Esophagus squamous epithelium (tissue), 5 donors: ENCODE measurements around the gene ZFP36. TPM values are rescaled to one million over a fixed set of nuclear protein-coding genes. Genes with fewer than 3 reads are reported as not detected.
A peak's percentile ranks its signal among the peaks of the same experiment; 100 is the strongest.

Source experiments
- DNase-seq: peaks from one replicate; lab custom pipeline; 2025; lab: John Stamatoyannopoulos, UW
- H3K27ac ChIP-seq, 4 donors: fragments of 200-600 bp; sonication (generic); one replicate each; pipeline ENCODE4 v1.5.1; 2016 to 2019; ENCODE audit warnings: mild to moderate bottlenecking in 1 of 4
- H3K27me3 ChIP-seq, 4 donors: fragments of 200-600 bp; sonication (generic); 1 replicate in 3 of 4; 2 replicates in 1 of 4; pipeline versions ENCODE4 v1.5.1 to v1.6.0; 2017 to 2021; ENCODE audit warnings: antibody characterized with exemption in 1 of 4
- H3K36me3 ChIP-seq, 3 donors: fragments of 200-600 bp; sonication (generic); one replicate each; pipeline ENCODE4 v1.5.1; 2016 to 2019
- H3K4me1 ChIP-seq, 3 donors: fragments of 200-600 bp; sonication (generic); one replicate each; pipeline ENCODE4 v1.5.1; 2017 to 2019
- H3K4me3 ChIP-seq, 4 donors: fragments of 200-600 bp; sonication (generic); 1 replicate in 3 of 4; 2 replicates in 1 of 4; pipeline ENCODE4 v1.5.1; 2016 to 2019; ENCODE audit warnings: mild to moderate bottlenecking in 2 of 4, moderate library complexity in 1 of 4
- H3K9me3 ChIP-seq, 3 donors: fragments of 200-600 bp; sonication (generic); one replicate each; pipeline ENCODE4 v1.5.1; 2016 to 2019
- CTCF ChIP-seq, 6 experiments: fragments of 450-650 bp in 4 of 6; fragments of 200-600 bp in 2 of 6; sonication (generic) in 2 of 6; IDR thresholded peaks; one replicate each; pipeline ENCODE4 v1.5.1; 2016 to 2019; ENCODE audit warnings: antibody characterized with exemption in 6 of 6, mild to moderate bottlenecking in 4 of 6, moderate library complexity in 4 of 6
- POLR2A ChIP-seq, 4 donors: fragments of 450-650 bp; IDR thresholded peaks; one replicate each; pipeline ENCODE4 v1.6.1; 2017; ENCODE audit warnings: antibody characterized with exemption in 4 of 4, mild to moderate bottlenecking in 4 of 4, moderate library complexity in 3 of 4
- WGBS, 2 donors: methylation state at CpG; one replicate each; pipeline ENCODE4 v1.1.5; 2018; 5-methylcytosine and 5-hydroxymethylcytosine counted together
- intact Hi-C: fragments of 100-400 bp; cut with DNase I; formaldehyde crosslinking; loops from one replicate; pipeline ENCODE4 v1.15.0; 2022
- total RNA-seq, 4 donors: library from RNA; depleted of rRNA; stranded (reverse); fragments of >200 nt; gene quantifications; one replicate each; pipeline ENCODE4 v1.1.0, GENCODE V29; 2016
- donor health status: DM: yes; HTN: yes; CAD: no.

The ZFP36 gene
- total RNA-seq, 4 donors from 2014 or later: 72.1 to 230 (median 121) TPM

DNA sequence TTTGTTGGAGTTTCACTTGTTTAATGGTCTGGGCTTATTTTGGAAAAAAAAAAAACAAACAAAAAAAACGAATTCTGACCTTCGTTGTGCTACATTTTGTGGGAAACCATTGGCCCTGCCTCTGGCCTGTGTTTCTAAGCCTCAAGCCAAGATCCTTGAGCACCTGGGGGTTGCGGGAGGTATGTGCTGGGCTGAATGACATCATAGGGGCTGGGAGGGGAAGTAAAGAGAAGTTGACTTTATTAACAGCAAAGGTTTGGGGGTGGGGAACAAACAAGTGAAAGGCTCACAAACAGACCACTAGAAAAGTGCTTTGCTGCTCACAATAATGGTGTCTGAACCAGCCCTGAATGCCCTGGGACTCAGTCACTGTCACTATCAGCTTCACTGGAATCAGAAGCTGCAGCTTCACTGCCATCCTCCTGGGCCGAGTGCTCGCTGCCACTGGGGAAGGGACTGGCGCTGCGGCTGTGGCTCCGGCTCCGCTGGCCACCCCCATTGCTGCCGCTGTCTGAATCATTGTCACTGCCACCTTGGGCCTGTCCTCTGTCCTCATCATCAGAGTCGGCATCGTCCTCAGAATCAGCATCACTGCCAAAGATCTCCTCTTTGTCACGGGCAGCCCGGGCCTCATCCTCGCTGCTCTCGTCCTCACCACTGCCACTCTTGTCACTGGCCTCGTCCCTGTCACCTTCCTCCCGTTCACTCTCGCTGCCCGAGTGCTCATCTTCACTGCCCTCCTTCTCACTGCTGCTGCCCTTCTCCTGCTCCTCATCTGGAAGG, 20.8 kb upstream of the ZFP36 start:
- Histone ChIP-seq H3K9me3 (no peaks in the 10 kb centered on the region), H3K36me3 (peaks cover 29 to 90% (median 40%) of the 10 kb centered on the region in 3 donors), H3K4me1 (peaks cover 9 to 19% (median 10%) of the 10 kb centered on the region in 3 donors), H3K27ac (no peak overlapping the region), H3K27me3 (no peaks in the 10 kb centered on the region), H3K4me3 (no peak overlapping the region)
- intact Hi-C loops: no loop called here
- DNase-seq: no peak
- TF ChIP-seq CTCF (IDR thresholded peaks at IDR 0.05) (no peak), POLR2A (IDR thresholded peaks at IDR 0.05) (no peak)
- 80 to 82% methylated on average over 16 to 19 of the region's 20 CpGs for WGBS, 2 donors

GRCh38 chr19:39386557-39386956, 20.1 kb upstream of the ZFP36 start:
- Histone ChIP-seq H3K9me3 (no peaks in the 10 kb centered on the region), H3K27ac (no peak overlapping the region), H3K36me3 (peaks cover 22 to 83% (median 35%) of the 10 kb centered on the region in 3 donors), H3K4me3 (no peak overlapping the region), H3K27me3 (no peaks in the 10 kb centered on the region), H3K4me1 (peaks cover 9 to 22% (median 10%) of the 10 kb centered on the region in 3 donors)
- no peak for DNase-seq
- TF ChIP-seq CTCF (IDR thresholded peaks at IDR 0.05): no peak
- TF ChIP-seq POLR2A (IDR thresholded peaks at IDR 0.05): no peak
- 71 to 86% methylated on average over 1 to 7 of the region's 7 CpGs for WGBS, 2 donors
- intact Hi-C loops: no loop called here

GRCh38 chr19:39388657-39389056, 18.0 kb upstream of the ZFP36 start:
- H3K27ac ChIP-seq: peak overlapping the region in 1 of 4 donors; percentile 99
- WGBS, 2 donors: 70 to 82% methylated on average over 5 of the region's 5 CpGs
- H3K4me1 ChIP-seq: peaks cover 17 to 40% (median 21%) of the 10 kb centered on the region in 3 donors
- no peak overlapping the region for H3K4me3 ChIP-seq
- intact Hi-C loops: no loop called here
- H3K27me3 ChIP-seq: no peaks in the 10 kb centered on the region
- H3K36me3 ChIP-seq: peaks cover 8 to 72% (median 23%) of the 10 kb centered on the region in 3 donors
- no peak for DNase-seq
- H3K9me3 ChIP-seq: no peaks in the 10 kb centered on the region
- no peak for TF ChIP-seq CTCF (IDR thresholded peaks at IDR 0.05)
- TF ChIP-seq POLR2A (IDR thresholded peaks at IDR 0.05): no peak

DNA sequence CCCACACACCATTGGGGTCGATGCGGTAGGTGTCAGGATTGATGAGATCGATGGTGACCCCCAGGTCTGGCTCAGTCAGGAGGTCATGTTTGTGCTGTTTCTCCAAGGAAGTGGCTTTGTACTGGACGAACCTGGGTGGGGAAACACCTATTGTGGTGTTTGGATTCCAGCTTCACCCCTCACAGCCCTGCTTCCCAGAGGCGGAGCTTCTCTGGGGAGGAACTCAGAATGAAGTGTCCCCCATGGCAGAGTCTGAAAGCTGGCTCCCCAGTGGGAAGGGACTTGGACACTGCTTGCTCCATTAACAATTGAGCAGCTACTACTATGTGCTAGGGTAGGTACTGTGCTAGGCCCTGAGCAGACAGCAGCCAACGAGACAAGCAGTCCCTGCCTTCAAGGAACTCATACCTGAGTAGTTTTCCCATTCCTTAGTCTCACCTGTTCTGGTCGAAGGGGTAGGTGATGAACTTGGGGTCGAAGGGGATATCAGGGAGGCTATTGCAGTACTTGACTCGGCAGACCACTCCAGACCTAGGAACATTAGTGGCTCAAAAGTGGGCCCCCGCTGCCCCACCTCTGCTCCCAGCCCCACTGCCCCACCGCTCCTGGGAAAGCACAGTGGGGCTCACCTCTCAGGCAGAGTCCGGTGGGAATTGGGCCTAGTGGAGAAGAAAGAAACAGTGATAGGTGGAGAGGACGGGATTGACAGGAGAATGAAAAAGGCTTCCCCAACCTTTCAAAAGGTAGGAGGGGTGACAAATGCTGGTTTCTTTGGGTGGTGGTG, 16.8 kb upstream of the ZFP36 start:
- Histone ChIP-seq H3K27ac (peak overlapping the region; percentile 99 to 100 (median 100)), H3K27me3 (no peaks in the 10 kb centered on the region), H3K9me3 (no peaks in the 10 kb centered on the region), H3K36me3 (peaks cover 8 to 71% (median 27%) of the 10 kb centered on the region in 3 donors), H3K4me3 (peak overlapping the region; percentile 85 to 100 (median 90)), H3K4me1 (peaks cover 17 to 45% (median 21%) of the 10 kb centered on the region in 3 donors)
- intact Hi-C loops: loop anchor here (5.0 kb wide), 1 partner anchor 48 kb away; the partner anchor contains the start of gene SAMD4B
- no peak for DNase-seq
- WGBS, 2 donors: 45 to 63% methylated on average over 4 to 10 of the region's 13 CpGs
- TF ChIP-seq CTCF (IDR thresholded peaks at IDR 0.05): no peak
- TF ChIP-seq POLR2A (IDR thresholded peaks at IDR 0.05): no peak
